Stimulated activated memory B cell treated with anti-CD40 and anti-IgM and Interleukin-4, amounts not matched to agents 10 μg/mL and 1 μg/mL and 100 μg/mL, for 72 hours (primary cell): ENCODE measurements around the gene KIF5C.

Experiments
- ATAC-seq: fragments of 150-1000 bp; cut with Tn5 transposase; 2 replicates; pipeline ENCODE4 v1.10.0; 2021
- H3K27ac Mint-ChIP-seq: one replicate; pipeline ENCODE4 v1.8.0; 2022; ENCODE audit warnings: mild to moderate bottlenecking, mixed read lengths
- H3K27me3 Mint-ChIP-seq: one replicate; pipeline ENCODE4 v1.8.0; 2022; ENCODE audit warnings: mixed read lengths
- H3K36me3 Mint-ChIP-seq: one replicate; pipeline ENCODE4 v1.8.0; 2022; ENCODE audit warnings: mixed read lengths
- H3K4me1 Mint-ChIP-seq: one replicate; pipeline ENCODE4 v1.8.0; 2022; ENCODE audit warnings: mixed read lengths
- H3K4me3 Mint-ChIP-seq: one replicate; pipeline ENCODE4 v1.8.0; 2022; ENCODE audit warnings: mild to moderate bottlenecking, moderate library complexity, mixed read lengths
- H3K9me3 Mint-ChIP-seq: one replicate; pipeline ENCODE4 v1.8.0; 2022; ENCODE audit warnings: mixed read lengths

KIF5C gene

DNA sequence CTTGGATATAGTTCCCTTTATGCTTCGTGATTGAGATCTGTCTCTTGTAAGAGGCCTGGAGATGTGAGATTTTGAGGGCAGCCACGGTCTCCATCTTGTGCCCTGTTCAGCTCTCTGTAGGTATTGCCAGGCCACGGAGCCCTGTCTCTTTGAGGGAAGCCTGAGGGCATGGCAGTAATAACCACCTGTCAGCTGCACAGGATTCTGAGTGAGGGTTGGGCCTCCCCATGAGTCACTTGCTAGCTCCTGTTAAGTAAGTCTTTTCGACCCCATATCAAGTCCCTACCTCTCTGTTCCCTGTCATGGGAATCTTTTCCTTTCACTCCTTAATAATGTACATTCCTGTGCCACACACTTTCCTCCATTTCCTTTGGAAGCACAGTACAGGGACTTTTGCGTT lies 183.9 kb downstream of the KIF5C start:
- no peak for ATAC-seq
- H3K27ac Mint-ChIP-seq = no peak overlapping the region
- no peaks in the 10 kb centered on the region for H3K9me3 Mint-ChIP-seq
- peaks cover 6% of the 10 kb centered on the region for H3K4me1 Mint-ChIP-seq
- no peaks in the 10 kb centered on the region for H3K36me3 Mint-ChIP-seq
- H3K4me3 Mint-ChIP-seq = no peak overlapping the region
- H3K27me3 Mint-ChIP-seq = no peaks in the 10 kb centered on the region

DNA sequence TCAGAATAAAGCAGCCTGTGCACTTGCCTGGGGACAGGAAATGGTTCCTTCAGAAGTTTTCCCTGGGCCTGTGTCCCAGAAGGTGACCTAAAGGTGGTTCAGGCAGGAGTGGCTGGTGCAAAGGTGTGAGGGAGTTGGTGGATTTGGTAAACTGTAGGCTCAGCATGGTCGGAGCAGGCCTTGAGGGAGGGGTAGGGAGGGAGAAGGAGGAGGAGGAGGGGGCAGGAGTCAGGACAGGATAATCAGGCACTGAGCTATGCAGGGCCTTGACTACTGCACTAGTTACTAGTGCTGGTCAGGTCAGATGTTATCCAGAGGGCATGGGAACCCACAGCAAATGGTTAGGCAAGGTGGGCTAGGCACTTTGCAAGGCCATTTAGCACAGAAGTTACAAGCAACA lies 184.8 kb downstream of the KIF5C start:
- Mint-ChIP-seq H3K4me1 (peaks cover 6% of the 10 kb centered on the region), H3K36me3 (no peaks in the 10 kb centered on the region), H3K4me3 (no peak overlapping the region), H3K27me3 (no peaks in the 10 kb centered on the region), H3K9me3 (no peaks in the 10 kb centered on the region), H3K27ac (no peak overlapping the region)
- no peak for ATAC-seq

DNA sequence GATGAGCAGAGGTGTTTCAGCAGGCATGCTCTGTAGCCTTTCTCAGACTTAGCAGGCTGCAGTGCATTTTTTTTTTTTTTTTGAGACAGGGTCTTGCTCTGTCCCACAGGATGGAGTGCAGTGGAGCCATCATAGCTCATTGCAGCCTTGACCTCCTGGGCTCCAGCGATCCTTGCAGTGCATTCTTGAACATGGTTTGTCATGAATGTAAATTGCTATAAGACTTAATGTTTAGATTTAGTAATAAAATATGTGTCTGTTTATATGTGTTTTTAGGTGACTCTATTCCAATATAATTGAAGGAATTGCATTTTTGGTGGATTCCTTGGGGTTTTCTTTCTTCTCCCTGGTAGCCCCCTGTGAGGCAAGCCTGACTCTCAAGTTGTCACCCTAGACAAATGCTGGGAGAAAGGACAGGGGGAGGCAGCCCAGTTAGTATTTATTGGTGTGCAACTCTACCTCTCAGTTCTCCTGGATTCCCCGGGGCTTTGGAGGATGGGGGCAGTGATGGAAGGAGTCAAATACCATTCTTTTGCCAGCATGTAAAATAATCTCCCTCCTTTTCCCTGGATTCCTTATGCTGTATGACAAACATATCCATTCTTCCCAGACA lies 186.2 kb downstream of the KIF5C start:
- Mint-ChIP-seq H3K4me1 (peaks cover 6% of the 10 kb centered on the region), H3K4me3 (no peak overlapping the region), H3K27ac (no peak overlapping the region), H3K9me3 (no peaks in the 10 kb centered on the region), H3K27me3 (peaks cover under 1% of the 10 kb centered on the region), H3K36me3 (no peaks in the 10 kb centered on the region)
- no peak for ATAC-seq

DNA sequence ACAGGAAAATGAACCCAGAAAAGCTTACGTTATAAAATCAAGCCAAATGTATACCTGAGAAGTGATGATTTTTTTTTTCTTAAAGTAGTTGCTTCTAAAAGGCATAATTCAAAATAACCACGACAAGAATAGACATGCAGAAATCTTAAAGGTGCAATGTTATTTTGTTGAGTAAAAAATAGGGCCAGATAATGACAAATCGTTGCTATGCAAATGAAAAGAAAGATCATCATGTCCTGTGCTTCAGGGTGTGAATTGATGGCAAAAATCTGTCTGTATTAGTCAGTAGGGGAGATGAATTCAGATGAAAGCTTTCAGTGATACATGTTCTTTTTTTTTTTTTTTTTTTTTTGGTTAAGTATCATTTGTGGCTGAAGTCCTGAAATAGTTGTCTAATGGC lies 187.5 kb downstream of the KIF5C start:
- Mint-ChIP-seq H3K36me3 (peaks cover 6% of the 10 kb centered on the region), H3K4me3 (no peak overlapping the region), H3K9me3 (peaks cover 6% of the 10 kb centered on the region), H3K4me1 (peaks cover 6% of the 10 kb centered on the region), H3K27me3 (peaks cover 9% of the 10 kb centered on the region), H3K27ac (no peak overlapping the region)
- ATAC-seq = no peak

DNA sequence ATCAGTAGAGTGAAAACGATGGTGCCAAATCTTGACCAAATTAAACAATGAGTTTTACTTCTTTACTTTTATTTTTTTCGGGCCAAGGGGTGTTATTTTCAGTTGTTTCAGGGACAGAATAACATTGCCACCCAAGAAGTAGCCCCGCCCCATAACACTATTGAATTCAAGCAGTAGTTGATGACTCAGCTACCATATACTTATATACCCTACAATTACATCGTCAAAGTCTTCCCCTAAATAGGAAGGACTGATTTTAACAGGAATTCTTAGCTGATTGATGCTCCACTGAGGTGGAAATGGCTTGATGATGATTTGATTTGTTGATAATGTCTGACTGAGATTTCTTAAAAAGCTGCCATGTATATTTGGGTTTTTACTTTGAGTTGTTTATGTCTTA lies 188.2 kb downstream of the KIF5C start:
- peaks cover 9% of the 10 kb centered on the region for H3K27me3 Mint-ChIP-seq
- no peak for ATAC-seq
- peaks cover 6% of the 10 kb centered on the region for H3K36me3 Mint-ChIP-seq
- H3K4me3 Mint-ChIP-seq = no peak overlapping the region
- peaks cover 6% of the 10 kb centered on the region for H3K4me1 Mint-ChIP-seq
- H3K9me3 Mint-ChIP-seq = peaks cover 6% of the 10 kb centered on the region
- no peak overlapping the region for H3K27ac Mint-ChIP-seq

DNA sequence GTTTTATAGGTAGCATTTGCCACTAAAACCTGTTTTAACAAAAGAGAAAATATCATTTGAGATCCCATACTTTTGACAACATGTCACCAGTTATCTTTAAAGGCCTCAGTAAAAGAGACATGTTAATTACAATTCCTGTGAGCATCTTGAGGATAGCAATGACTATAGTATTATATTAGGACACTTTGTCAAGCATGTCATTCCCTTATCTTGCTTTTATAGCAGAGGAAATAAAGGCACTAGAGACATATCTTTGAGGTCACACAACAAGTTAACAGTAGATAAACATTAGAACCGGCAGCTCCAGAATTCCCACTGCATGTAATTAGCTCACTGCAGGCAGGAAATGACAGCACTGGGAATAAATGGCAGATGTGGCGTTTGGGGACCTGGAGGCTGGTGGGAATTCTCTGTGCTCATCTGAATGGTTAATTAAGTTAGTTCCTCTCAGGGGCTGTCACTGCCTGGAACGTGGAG lies 189.4 kb downstream of the KIF5C start:
- Mint-ChIP-seq H3K27ac (no peak overlapping the region), H3K36me3 (peaks cover 6% of the 10 kb centered on the region), H3K9me3 (peaks cover 6% of the 10 kb centered on the region), H3K4me1 (peaks cover 6% of the 10 kb centered on the region), H3K4me3 (no peak overlapping the region), H3K27me3 (peaks cover 9% of the 10 kb centered on the region)
- no peak for ATAC-seq

DNA sequence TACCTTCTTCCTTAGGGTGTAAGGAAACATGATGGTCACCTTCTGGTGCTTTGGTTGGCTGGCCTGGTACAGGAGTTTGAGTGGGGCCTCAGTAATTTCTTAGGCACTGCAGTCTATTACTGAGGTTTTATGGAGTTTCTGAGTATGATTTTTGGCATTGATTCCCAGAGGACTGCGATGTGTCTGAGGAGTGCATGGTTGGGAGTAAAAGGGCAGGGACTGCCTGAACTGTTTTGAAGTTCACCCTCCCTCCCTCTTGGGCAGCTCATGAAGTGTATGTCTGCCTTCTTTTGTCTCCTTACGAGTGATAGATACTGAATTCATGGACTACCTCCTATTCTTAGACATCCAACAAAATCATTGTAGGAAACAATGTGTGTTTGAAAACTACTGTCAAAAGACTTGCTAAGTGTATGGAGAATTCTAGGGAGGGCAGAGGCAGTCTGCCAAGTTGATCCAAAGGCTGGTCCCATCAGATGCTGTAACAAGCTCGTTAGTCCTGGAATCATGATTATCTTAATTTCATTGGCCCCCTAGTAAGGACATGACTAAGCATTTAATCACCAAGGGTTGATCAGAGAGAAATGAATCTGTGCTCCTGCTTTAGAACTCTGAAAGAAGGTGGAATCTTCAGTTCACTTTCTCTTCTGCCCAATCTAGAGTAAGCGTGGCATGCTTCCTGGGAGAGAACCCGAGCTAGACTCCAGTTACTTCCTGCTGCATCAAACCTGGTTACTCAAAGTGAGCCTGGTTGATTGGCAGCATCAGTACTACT lies 190.0 kb downstream of the KIF5C start:
- peaks cover 6% of the 10 kb centered on the region for H3K36me3 Mint-ChIP-seq
- ATAC-seq = no peak
- no peak overlapping the region for H3K27ac Mint-ChIP-seq
- H3K9me3 Mint-ChIP-seq = peaks cover 6% of the 10 kb centered on the region
- H3K4me1 Mint-ChIP-seq = peaks cover 6% of the 10 kb centered on the region
- H3K27me3 Mint-ChIP-seq = peaks cover 9% of the 10 kb centered on the region
- no peak overlapping the region for H3K4me3 Mint-ChIP-seq

DNA sequence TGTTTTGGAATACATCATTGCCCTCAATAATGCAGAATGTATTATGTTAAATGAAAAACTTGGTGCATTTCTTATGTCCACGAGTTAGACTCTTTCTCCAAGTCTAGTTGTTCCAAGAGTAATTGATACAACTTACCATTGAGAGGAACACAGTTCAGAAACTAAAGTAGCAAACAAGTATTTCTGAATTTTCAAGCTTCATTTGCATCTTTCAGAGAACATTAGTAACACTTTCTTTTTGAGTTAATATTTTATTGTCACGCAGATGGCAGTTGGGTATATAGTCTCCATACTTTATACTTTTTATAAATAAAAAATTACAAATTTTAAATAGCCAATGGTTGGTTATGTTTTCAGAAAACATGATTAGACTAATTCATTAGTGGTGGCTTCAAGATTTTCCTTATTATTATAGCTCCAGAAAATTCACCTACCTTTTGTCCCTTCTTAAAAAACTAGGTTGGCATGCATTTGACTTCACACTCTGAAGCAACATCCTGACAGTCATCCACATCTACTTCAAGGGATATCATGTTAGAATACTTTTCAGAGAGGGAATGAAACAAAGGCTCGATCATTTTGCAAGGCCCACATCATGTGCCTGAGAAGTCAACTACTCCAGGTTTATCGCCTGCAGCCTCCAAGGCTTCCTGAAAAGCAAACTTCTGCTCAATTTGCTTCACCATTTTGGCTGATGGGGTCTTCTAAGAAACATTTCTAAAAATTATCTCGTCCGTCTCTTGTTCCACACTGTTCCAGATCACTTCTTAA lies 193.4 kb downstream of the KIF5C start:
- Mint-ChIP-seq H3K27ac (no peak overlapping the region), H3K4me1 (no peaks in the 10 kb centered on the region), H3K4me3 (no peak overlapping the region), H3K9me3 (peaks cover 6% of the 10 kb centered on the region), H3K36me3 (peaks cover 6% of the 10 kb centered on the region), H3K27me3 (peaks cover 27% of the 10 kb centered on the region)
- ATAC-seq = no peak

DNA sequence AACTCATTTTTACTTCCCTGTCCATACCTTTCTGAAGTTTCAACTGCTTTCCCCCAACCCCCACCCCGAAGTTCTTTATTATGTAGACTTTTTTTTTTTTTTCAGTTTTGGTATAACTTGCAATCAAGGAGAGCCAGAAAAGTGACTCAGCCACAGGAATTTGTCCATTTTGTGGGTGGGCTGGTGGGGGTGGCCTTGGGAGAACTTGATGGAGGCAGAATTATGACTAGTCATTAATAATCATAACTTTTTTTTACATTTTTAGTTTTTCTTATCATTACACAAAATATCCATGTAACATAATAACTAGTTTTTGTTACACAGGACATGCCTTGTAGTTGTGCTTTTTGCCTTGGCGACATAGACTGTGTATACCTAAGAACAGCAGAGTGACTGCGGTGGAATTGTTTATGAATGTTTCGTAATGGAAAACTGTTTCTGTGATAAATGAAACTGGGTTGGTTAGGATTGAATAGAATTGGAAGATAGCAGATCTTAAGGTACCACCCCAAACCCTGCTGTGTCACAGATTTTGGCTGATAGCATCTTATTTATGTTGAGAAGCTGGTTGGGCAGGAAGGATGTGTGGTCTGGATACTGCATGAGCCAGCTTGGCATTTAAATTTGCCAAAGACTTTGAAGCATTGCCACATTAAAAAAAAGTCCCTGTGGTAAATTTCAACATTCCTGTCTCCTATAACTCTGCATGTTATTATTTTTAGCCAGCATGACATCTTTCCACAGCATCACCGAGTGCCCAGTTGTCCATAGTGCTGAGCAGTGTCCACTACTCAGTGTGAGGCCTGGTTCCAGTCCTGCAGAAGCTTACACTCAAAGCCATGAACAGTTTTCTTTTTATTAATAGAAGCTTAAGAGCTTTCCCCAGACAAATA lies 194.2 kb downstream of the KIF5C start:
- H3K36me3 Mint-ChIP-seq = peaks cover 6% of the 10 kb centered on the region
- H3K27me3 Mint-ChIP-seq = peaks cover 27% of the 10 kb centered on the region
- H3K27ac Mint-ChIP-seq = no peak overlapping the region
- no peaks in the 10 kb centered on the region for H3K4me1 Mint-ChIP-seq
- peaks cover 6% of the 10 kb centered on the region for H3K9me3 Mint-ChIP-seq
- no peak for ATAC-seq
- no peak overlapping the region for H3K4me3 Mint-ChIP-seq

DNA sequence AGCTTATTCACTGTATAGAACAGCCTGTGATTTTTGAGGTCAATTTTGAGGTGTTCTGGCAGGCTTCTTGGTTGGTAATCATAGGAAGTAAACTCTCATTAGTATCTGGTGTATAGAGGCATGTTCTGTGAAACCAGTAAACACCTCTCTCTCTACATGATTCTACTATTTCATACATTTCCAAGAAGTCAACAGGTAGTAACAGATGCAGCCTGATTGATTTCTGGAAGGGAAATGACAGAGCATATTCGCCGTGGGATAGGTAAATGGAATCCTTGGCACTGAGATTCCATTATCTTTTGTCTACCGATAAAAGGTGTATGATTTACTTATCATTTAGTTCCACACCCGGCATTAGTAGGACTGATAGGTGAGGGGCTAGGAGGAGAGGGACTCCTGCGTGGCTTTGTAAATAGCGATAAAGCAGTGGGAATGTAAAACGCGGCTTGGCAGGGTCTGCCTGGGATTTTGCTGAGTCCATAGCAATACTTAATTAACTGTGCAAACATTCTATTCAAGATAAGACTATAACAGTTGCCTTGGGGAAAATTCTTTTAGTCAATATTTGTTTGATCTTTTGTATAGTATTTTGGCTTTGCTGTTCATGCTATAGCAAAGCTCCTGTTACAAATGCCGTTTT lies 195.8 kb downstream of the KIF5C start:
- H3K27me3 Mint-ChIP-seq = peaks cover 32% of the 10 kb centered on the region
- no peaks in the 10 kb centered on the region for H3K4me1 Mint-ChIP-seq
- H3K36me3 Mint-ChIP-seq = peaks cover 6% of the 10 kb centered on the region
- H3K9me3 Mint-ChIP-seq = peaks cover 6% of the 10 kb centered on the region
- H3K4me3 Mint-ChIP-seq = no peak overlapping the region
- ATAC-seq = no peak
- no peak overlapping the region for H3K27ac Mint-ChIP-seq

DNA sequence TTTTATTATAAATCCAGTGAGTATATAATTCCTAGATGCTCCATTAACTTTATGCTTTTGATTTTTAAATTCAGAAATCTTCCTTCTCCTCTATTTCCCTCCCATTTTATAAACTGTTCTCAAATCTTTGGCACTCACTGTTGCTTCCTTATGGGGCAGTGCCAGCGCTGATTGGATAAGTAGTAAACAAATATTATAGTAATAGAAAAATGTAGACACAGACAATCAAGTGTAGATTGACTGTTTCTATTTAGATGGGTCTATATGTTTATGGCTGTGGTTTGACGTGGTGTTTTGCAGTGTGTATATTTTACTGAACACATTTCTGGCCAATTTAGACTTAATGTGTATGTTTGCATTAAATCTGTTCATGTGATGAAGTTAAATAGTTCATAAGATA lies 200.1 kb downstream of the KIF5C start:
- Mint-ChIP-seq H3K36me3 (no peaks in the 10 kb centered on the region), H3K27ac (no peak overlapping the region), H3K4me3 (no peak overlapping the region), H3K4me1 (peaks cover 9% of the 10 kb centered on the region), H3K9me3 (no peaks in the 10 kb centered on the region), H3K27me3 (peaks cover 33% of the 10 kb centered on the region)
- ATAC-seq = no peak

DNA sequence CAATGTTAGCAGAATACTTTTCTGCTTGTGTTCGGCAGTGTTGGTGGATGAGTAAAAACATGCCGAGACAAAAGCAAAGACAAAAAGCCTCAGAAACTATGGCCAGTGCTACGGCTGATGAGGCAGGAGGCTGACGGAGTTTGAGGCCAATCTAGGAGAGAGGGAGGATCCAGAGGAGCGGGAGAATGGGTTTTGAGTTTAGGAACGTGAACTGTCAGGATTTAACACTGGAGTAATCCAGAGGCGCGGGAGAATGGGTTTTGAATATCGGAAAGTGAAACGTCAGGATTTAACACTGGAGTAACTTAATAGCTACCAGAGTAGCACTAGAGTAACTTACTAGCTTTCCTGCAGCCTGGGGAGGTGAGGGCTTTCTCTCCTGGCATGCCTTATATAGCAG lies 200.8 kb downstream of the KIF5C start:
- no peak overlapping the region for H3K27ac Mint-ChIP-seq
- ATAC-seq = no peak
- H3K9me3 Mint-ChIP-seq = no peaks in the 10 kb centered on the region
- peaks cover 9% of the 10 kb centered on the region for H3K4me1 Mint-ChIP-seq
- peaks cover 33% of the 10 kb centered on the region for H3K27me3 Mint-ChIP-seq
- no peak overlapping the region for H3K4me3 Mint-ChIP-seq
- H3K36me3 Mint-ChIP-seq = no peaks in the 10 kb centered on the region
